Measurements from ENCODE around the gene SETD3.

The SETD3 gene

GRCh38 chr14:99512110-99512449 is 31.4 kb upstream of the SETD3 start:
- no peak overlapping the region for H3K4me3 ChIP-seq (replicated peaks in 1 of 2; ENCODE audit: low read depth in 2 of 2, low read length in 2 of 2)
- TF ChIP-seq CTCF (IDR thresholded peaks at IDR 0.05; ENCODE audit: low read depth, low read length), result no peak
- no peak for DNase-seq (ENCODE audit: low read depth in 2 of 2)

DNA sequence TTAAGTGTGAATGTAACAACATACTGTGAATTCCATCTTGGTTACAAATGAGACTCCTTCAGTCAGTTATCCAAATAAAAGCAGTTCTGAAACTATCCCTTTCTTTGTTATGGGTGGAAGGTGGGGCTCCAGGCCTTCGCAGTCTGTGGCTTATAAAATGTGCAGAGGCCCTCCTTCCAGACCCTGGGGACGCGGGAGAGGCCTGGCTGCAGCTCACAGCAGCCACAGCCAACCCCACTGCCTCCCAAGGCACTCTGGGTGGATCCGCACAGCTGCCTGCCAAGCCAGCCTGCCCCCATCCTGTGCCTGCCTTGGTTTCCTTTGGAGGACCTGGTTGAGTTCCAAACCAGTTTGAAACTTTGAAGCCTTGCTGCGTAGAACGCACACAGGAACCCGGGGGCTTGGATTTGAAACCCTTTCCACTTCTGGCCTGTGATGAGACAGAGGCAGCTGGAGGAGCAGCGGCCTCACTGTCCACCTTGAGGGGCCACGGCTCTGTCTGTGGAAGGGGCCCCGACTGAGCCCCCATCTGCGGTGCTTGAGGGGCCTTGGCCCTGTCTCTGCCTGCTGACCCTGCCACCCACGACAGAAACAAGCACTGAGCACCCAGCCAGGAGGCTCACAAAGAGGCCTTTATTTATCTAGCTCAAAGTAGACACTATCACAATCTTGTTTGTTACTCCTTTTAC is 30.9 kb upstream of the SETD3 start:
- peak; percentile 25 to 34 for DNase-seq (ENCODE audit: low read depth in 2 of 2)

GRCh38 chr14:99510556-99511139 is 30.0 kb upstream of the SETD3 start:
- TF ChIP-seq CTCF (IDR thresholded peaks at IDR 0.05; ENCODE audit: low read depth, low read length), result no peak
- no peak overlapping the region for H3K4me3 ChIP-seq (replicated peaks in 1 of 2; ENCODE audit: low read depth in 2 of 2, low read length in 2 of 2)
- no peak for DNase-seq (ENCODE audit: low read depth in 2 of 2)

More for the DNA sequence above, 30.9 kb upstream of the SETD3 start:
- TF ChIP-seq CTCF (IDR thresholded peaks at IDR 0.05; ENCODE audit: low read depth, low read length), result no peak
- H3K4me3 ChIP-seq (replicated peaks in 1 of 2; ENCODE audit: low read depth in 2 of 2, low read length in 2 of 2), result no peak overlapping the region

DNA sequence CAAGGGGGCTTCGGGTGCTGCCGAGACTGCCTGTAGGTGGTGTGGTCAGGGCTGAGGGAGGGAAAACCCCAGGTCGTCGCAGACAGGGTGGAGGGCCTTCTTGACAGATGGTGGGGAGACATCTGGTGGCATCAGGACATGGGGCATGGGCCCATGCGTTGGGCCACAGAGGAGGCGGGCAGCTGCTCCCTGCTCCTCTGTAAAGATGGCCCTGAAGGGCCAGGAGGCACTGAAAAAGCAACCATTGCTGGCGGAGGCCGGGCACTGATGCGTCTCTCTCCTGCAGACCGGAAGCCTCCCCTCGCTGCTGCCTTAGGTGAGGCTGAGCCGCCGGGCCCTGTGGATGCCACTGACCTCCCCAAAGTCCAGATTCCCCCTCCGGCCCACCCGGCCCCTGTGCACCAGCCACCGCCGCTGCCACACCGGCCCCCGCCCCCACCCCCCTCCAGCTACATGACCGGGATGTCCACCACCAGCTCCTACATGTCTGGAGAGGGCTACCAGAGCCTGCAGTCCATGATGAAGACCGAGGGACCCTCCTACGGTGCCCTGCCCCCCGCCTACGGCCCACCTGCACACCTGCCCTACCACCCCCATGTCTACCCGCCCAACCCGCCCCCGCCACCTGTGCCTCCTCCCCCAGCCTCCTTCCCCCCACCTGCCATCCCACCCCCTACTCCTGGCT is 29.4 kb upstream of the SETD3 start:
- H3K4me3 ChIP-seq (replicated peaks in 1 of 2; ENCODE audit: low read depth in 2 of 2, low read length in 2 of 2), result no peak overlapping the region
- no peak for TF ChIP-seq CTCF (IDR thresholded peaks at IDR 0.05; ENCODE audit: low read depth, low read length)
- no peak for DNase-seq (ENCODE audit: low read depth in 2 of 2)

GRCh38 chr14:99508896-99509629 is 28.4 kb upstream of the SETD3 start:
- TF ChIP-seq CTCF (IDR thresholded peaks at IDR 0.05; ENCODE audit: low read depth, low read length), result no peak
- no peak for DNase-seq (ENCODE audit: low read depth in 2 of 2)
- H3K4me3 ChIP-seq (replicated peaks in 1 of 2; ENCODE audit: low read depth in 2 of 2, low read length in 2 of 2), result no peak overlapping the region

GRCh38 chr14:99507860-99508640 is 27.4 kb upstream of the SETD3 start:
- TF ChIP-seq CTCF (IDR thresholded peaks at IDR 0.05; ENCODE audit: low read depth, low read length), result no peak
- DNase-seq (ENCODE audit: low read depth in 2 of 2), result no peak
- H3K4me3 ChIP-seq (replicated peaks in 1 of 2; ENCODE audit: low read depth in 2 of 2, low read length in 2 of 2), result no peak overlapping the region
